Measurements from ENCODE around the gene SLC25A26. TPM values are rescaled to one million over a fixed set of nuclear protein-coding genes. Genes with fewer than 3 reads are reported as not detected.

Gene SLC25A26
- total and polyA plus RNA-seq, 7 experiments from 2014 or later, result 14.1 to 51.3 (median 21.7) TPM

DNA sequence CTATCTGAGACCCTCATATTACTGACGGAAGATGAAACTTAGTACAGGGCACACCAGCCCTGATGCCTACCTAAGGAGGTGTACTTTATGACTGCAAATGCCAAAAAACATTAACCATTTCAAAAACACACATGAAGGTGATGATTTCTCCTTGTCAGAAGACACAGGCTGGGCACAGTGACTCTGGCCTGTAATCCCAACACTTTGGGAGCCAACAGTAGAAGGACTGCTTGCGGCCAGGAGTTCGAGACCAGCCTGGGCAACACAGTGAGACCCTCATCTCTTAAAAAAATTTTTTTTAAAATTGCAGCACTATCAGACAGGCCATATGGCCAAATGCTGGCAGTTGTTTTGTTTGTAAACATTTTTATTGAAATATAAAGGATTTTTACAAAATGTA lies 206.6 kb downstream of the SLC25A26 start:
- no peak overlapping the region for H3K27ac ChIP-seq (ENCODE audit: low read depth, low read length)
- H3K4me1 ChIP-seq (ENCODE audit: control insufficient read depth in 2 of 2, insufficient read depth in 2 of 2, low read length in 2 of 2), result no peaks in the 10 kb centered on the region
- no peak overlapping the region for H3K4me3 Mint-ChIP-seq
- peaks cover 6 to 37% (median 30%) of the 10 kb centered on the region in 5 donors for H3K36me3 Mint-ChIP-seq
- peaks cover 5 to 34% (median 17%) of the 10 kb centered on the region in 7 donors for H3K4me1 Mint-ChIP-seq
- DNase-seq (no peak), ATAC-seq (no peak)
- H3K9me3 Mint-ChIP-seq, result peaks cover 0 to 12% (median 6%) of the 10 kb centered on the region in 11 donors
- peak overlapping the region in 1 of 9 donors; percentile 36 for H3K27ac Mint-ChIP-seq
- no peaks in the 10 kb centered on the region for H3K27me3 ChIP-seq (ENCODE audit: control insufficient read depth in 2 of 2, insufficient read depth in 2 of 2, low read length in 2 of 2)
- ChIA-PET CTCF (no interaction called here), POLR2A (no interaction called here)
- intact Hi-C loops (cut with micrococcal nuclease), result no loop called here
- no peak overlapping the region for H3K4me3 ChIP-seq (ENCODE audit: low read length)
- no peaks in the 10 kb centered on the region for H3K9me3 ChIP-seq (ENCODE audit: control insufficient read depth in 2 of 3, low read length in 3 of 3)
- no peaks in the 10 kb centered on the region for H3K27me3 Mint-ChIP-seq
- no peaks in the 10 kb centered on the region for H3K36me3 ChIP-seq (ENCODE audit: control insufficient read depth in 2 of 3, insufficient read depth in 3 of 3, low read length in 3 of 3)

DNA sequence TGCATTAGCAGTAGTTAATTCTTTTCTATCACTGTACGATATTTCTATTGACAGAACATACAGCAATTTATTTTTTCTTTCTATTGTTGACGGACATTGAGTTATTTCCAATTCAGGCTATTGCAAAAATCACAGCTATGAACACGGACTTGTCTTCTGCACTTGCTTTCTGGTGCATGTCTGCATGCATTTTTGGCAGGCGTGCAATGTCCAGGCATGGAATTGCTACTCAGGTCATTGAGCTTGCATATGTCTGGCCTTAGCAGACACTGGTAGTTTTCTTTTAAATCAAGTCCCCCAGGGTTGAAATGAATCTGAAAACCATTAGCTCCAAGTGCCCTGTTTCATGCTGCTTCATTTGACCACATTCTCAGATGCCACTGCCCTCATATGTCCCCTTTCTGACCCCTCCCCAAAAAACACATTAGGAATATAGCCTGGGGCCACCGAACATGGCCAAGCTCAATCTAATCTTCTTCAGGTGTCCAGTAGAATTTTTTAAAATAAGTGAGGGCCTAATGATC lies 207.2 kb downstream of the SLC25A26 start:
- Mint-ChIP-seq H3K27me3 (no peaks in the 10 kb centered on the region), H3K36me3 (peaks cover 6 to 31% (median 25%) of the 10 kb centered on the region in 5 donors), H3K9me3 (peaks cover 0 to 8% (median 3%) of the 10 kb centered on the region in 11 donors), H3K4me3 (no peak overlapping the region), H3K27ac (no peak overlapping the region), H3K4me1 (peaks cover 6 to 34% (median 17%) of the 10 kb centered on the region in 7 donors)
- intact Hi-C loops (cut with micrococcal nuclease), result no loop called here
- Histone ChIP-seq H3K4me3 (ENCODE audit: low read length) (no peak overlapping the region), H3K27me3 (ENCODE audit: control insufficient read depth in 2 of 2, insufficient read depth in 2 of 2, low read length in 2 of 2) (no peaks in the 10 kb centered on the region), H3K9me3 (ENCODE audit: control insufficient read depth in 2 of 3, low read length in 3 of 3) (no peaks in the 10 kb centered on the region), H3K27ac (ENCODE audit: low read depth, low read length) (no peak overlapping the region), H3K4me1 (ENCODE audit: control insufficient read depth in 2 of 2, insufficient read depth in 2 of 2, low read length in 2 of 2) (no peaks in the 10 kb centered on the region), H3K36me3 (ENCODE audit: control insufficient read depth in 2 of 3, insufficient read depth in 3 of 3, low read length in 3 of 3) (no peaks in the 10 kb centered on the region)
- no peak for DNase-seq
- ATAC-seq, result no peak
- POLR2A ChIA-PET, result no interaction called here
- CTCF ChIA-PET, result no interaction called here

Other genes starting within 250 kb of the SLC25A26 start
- gene MAGI1, start 182.1 kb upstream of the SLC25A26 start, total RNA-seq, result under 1 TPM in 1 of 5 experiments, not detected in 4; 0.39 TPM
- not detected for gene MAGI1, start 182.1 kb upstream of the SLC25A26 start, polyA plus RNA-seq